Common myeloid progenitor, CD34-positive (primary cell): Measurements from ENCODE around the gene ENTPD8.

Experiments
- CTCF ChIA-PET: fragments of 350-600 bp; sonication (Branson Sonifier 250); formaldehyde crosslinking; loops from one replicate; lab custom pipeline; 2021; ENCODE audit warnings: antibody characterized with exemption; lab: Charles Lee
- POLR2A ChIA-PET: fragments of 350-600 bp; sonication (Branson Sonifier 250); formaldehyde crosslinking; loops from one replicate; lab custom pipeline; 2021; ENCODE audit warnings: antibody characterized with exemption; lab: Charles Lee
- DNase-seq, 3 donors: peaks; one replicate each; pipeline versions ENCODE4 v3.0.0 to v3.0.0-alpha.2; 2013
- H3K27ac ChIP-seq, 2 experiments: 1 replicate in 1 of 2; 2 replicates in 1 of 2; pipeline ENCODE4 v1.7.0; 2013; ENCODE audit warnings: inconsistent platforms in 2 of 2, low read length in 2 of 2, mild to moderate bottlenecking in 2 of 2, low read depth in 1 of 2, moderate library complexity in 1 of 2; ENCODE audit not compliant: severe bottlenecking in 2 of 2, insufficient read depth in 1 of 2, poor library complexity in 1 of 2
- H3K27me3 ChIP-seq, 5 experiments: replicated peaks in 2 of 5; 1 replicate in 3 of 5; 2 replicates in 2 of 5; pipeline versions ENCODE4 v1.6.1 to v1.7.0; 2013; ENCODE audit warnings: low read length in 4 of 5, mild to moderate bottlenecking in 2 of 5, moderate library complexity in 2 of 5, inconsistent platforms in 1 of 5; ENCODE audit not compliant: insufficient read depth in 5 of 5, control insufficient read depth in 4 of 5
- H3K36me3 ChIP-seq, 4 experiments: 1 replicate in 2 of 4; 2 replicates in 2 of 4; pipeline versions ENCODE4 v1.6.1 to v1.7.0; 2013; ENCODE audit warnings: low read length in 3 of 4, control low read depth in 1 of 4, mild to moderate bottlenecking in 1 of 4; ENCODE audit not compliant: control insufficient read depth in 4 of 4, insufficient read depth in 4 of 4
- H3K4me1 ChIP-seq, 4 experiments: 1 replicate in 3 of 4; 2 replicates in 1 of 4; pipeline versions ENCODE4 v1.6.1 to v1.7.1; 2013; ENCODE audit warnings: low read length in 3 of 4, mild to moderate bottlenecking in 3 of 4, control low read depth in 1 of 4, inconsistent platforms in 1 of 4, moderate library complexity in 1 of 4; ENCODE audit not compliant: control insufficient read depth in 4 of 4, insufficient read depth in 4 of 4; ENCODE audit errors: control extremely low read depth in 1 of 4
- H3K4me3 ChIP-seq, 7 experiments: 1 replicate in 4 of 7; 2 replicates in 3 of 7; pipeline versions ENCODE4 v1.5.1 to v1.7.0; 2013; ENCODE audit warnings: mild to moderate bottlenecking in 7 of 7, low read length in 6 of 7, moderate library complexity in 6 of 7, inconsistent platforms in 2 of 7, low read depth in 2 of 7, control low read depth in 1 of 7; ENCODE audit not compliant: insufficient read depth in 4 of 7, control insufficient read depth in 1 of 7; ENCODE audit errors: extremely low read depth in 1 of 7
- H3K9me3 ChIP-seq, 5 experiments: 1 replicate in 4 of 5; 2 replicates in 1 of 5; pipeline versions ENCODE4 v1.6.1 to v1.7.1; 2013; ENCODE audit warnings: low read length in 4 of 5, mild to moderate bottlenecking in 2 of 5, inconsistent platforms in 1 of 5, low read depth in 1 of 5, moderate library complexity in 1 of 5; ENCODE audit not compliant: control insufficient read depth in 4 of 5, insufficient read depth in 2 of 5; ENCODE audit errors: control extremely low read depth in 1 of 5
- WGBS: methylation state at CpG from one replicate; pipeline ENCODE4 v1.1.5; 2013; ENCODE audit not compliant: insufficient coverage; 5-methylcytosine and 5-hydroxymethylcytosine counted together

Gene ENTPD8

DNA sequence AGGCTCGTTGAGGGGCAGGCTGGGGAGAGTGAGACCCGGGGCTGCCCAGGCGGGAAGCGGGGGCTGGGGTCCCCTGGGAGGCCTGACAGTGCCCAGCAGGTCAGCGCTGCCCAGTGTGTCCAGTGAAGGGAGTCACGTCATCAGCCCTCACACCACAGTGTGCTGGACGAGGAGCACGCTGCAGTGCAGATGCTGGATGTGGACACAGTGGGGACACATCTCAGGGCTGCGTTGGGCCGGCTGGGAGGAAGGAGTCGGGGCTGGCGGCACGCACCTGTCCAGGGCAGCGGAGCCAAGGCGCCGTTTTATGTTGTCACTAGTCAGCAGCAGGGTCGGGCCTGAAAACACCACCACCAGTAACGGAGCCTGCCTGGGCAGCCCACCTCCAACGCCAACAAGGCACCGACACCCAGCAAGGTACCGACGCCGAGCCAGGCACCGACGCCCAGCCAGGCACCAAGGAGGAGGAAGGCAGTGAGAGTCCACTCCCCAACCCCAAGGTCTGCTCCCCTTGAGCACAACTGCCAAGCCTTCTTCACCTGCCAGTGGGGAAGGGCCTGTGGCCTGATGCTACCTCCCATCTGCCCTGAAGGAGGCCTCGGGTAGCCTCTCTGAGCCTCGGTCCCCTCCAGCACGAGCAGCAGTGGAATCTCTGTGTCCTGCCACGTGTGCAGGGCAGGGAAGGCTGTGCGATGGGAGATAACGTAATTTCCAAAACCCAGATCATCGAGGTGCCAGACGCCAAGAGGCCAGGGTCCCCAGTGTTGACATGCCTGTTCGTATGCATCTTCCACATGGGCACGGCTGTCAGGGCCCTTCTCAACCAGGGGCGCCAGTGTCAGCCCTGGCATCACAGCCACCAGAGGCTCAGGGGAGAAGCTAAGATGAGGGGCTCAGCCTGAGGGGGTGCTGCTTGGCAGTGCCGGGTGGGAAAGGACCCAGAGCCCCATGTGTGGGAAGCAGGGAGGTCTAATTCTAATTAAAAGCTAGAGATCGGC, 39.8 kb upstream of the ENTPD8 start:
- Histone ChIP-seq H3K9me3 (peaks cover 0 to 8% (median 6%) of the 10 kb centered on the region in 5 experiments), H3K27me3 (peaks cover 0 to 3% (median 0%) of the 10 kb centered on the region in 5 experiments), H3K4me1 (peaks cover 0 to 34% (median 10%) of the 10 kb centered on the region in 4 experiments), H3K4me3 (no peak overlapping the region), H3K36me3 (peaks cover 0 to 2% (median 0%) of the 10 kb centered on the region in 4 experiments), H3K27ac (no peak overlapping the region)
- WGBS, result 98% methylated on average over 35 of the region's 38 CpGs
- CTCF ChIA-PET, result interaction anchor here (0.9 to 1.1 kb wide), 2 partner anchors 54 to 155 kb away, joined by 3 read pairs; no protein-coding TSS in a partner anchor
- POLR2A ChIA-PET, result no interaction called here
- no peak for DNase-seq

DNA sequence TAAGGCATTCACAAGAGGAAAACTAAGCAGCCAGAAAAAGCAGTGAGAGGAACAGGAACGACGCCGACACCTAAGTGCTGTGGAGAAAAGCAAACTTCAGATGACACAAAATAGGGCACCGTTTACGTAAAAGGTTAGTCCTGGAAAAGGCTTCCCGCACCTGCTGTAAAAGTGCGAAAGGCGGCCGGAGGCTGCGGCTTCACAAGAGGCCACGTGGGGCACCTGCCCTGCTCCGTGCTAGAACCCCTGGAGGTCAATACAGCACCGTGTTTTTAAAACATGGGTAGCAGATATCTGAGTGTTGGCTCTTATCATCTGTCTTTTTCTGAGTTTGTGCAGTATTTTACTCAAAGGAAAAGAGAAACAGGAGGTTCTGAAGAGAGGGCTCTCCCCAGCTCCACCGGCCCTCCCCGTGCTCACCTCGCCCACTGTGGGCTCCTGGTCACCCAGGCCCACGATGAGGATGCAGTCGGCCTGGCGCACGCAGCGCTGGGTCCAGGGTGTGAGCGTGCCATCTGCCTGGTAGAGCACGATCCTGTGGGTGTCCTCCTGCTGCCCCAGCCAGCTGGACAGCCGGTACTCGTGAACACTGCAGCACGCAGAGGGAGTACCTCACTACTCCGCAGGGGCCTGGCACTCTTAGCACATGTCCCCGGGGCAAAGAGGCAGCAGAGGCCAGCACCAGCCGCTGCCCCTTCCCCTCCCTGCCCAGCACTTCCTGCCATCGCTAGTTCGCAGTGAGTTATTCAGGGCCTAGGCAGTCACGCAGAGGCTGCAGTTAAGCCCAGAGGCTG, 38.9 kb upstream of the ENTPD8 start:
- POLR2A ChIA-PET, result no interaction called here
- H3K9me3 ChIP-seq, result peaks cover 0 to 13% (median 12%) of the 10 kb centered on the region in 5 experiments
- CTCF ChIA-PET, result interaction anchor here (1.1 kb wide), 1 partner anchor 17 kb away, joined by 3 read pairs; no protein-coding TSS in a partner anchor
- H3K27ac ChIP-seq, result no peak overlapping the region
- peaks cover 0 to 3% (median 0%) of the 10 kb centered on the region in 5 experiments for H3K27me3 ChIP-seq
- peaks cover 0 to 2% (median 0%) of the 10 kb centered on the region in 4 experiments for H3K36me3 ChIP-seq
- no peak overlapping the region for H3K4me3 ChIP-seq
- peaks cover 0 to 34% (median 10%) of the 10 kb centered on the region in 4 experiments for H3K4me1 ChIP-seq
- WGBS, result 94% methylated on average over 29 of the region's 32 CpGs
- DNase-seq, result no peak

DNA sequence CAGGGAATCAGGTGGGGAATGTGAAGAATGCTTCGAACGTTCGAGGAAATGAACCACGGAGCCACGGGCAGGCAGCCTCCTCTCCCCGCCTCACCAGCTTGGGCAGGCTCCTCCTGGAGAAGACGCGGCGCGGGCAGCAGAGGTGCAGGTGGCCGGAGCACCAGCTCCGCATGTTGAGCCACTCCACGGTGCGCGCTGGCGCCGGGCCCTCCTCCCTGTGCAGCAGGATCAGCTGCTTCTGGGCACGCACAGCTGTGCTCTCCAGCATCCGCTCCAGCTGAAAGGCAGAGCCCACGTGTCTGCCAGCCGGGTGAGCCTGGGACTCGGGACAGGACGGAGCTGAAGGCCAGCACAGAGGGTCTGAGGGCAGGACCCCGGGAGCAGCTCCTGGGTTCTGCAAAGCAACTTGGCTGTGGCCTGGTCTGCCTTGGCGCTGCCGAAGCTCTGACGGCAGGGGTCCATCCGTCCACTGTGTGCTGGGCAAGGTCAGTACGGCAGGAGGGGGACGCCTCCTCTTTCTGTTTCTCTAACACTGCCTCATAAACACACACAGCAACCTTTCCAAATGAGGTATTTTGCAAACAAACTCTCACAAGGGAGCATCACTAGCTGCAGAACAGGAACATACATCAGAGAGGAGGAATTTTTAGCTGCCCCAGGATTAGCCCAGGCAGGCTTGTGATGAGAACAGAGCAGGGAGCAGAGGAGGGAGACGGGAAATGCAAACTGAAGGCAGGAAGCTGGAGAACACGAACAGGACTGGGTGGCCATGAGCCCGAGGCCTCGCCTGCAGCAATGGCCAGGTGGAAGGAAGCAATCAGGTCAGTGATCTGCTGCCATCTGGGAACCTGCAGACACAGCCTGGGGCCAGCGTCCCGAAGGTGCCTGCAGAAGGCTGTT, 38.1 kb upstream of the ENTPD8 start:
- H3K9me3 ChIP-seq, result peaks cover 0 to 17% (median 16%) of the 10 kb centered on the region in 5 experiments
- POLR2A ChIA-PET, result no interaction called here
- DNase-seq, result no peak
- WGBS, result 93% methylated on average over 34 of the region's 36 CpGs
- H3K4me1 ChIP-seq, result peaks cover 0 to 34% (median 10%) of the 10 kb centered on the region in 4 experiments
- peaks cover 0 to 2% (median 0%) of the 10 kb centered on the region in 4 experiments for H3K36me3 ChIP-seq
- CTCF ChIA-PET, result interaction anchor here (1.1 kb wide), 1 partner anchor 16 kb away, joined by 3 read pairs; no protein-coding TSS in a partner anchor
- H3K27me3 ChIP-seq, result peaks cover 0 to 7% (median 0%) of the 10 kb centered on the region in 5 experiments
- H3K27ac ChIP-seq, result no peak overlapping the region
- no peak overlapping the region for H3K4me3 ChIP-seq

DNA sequence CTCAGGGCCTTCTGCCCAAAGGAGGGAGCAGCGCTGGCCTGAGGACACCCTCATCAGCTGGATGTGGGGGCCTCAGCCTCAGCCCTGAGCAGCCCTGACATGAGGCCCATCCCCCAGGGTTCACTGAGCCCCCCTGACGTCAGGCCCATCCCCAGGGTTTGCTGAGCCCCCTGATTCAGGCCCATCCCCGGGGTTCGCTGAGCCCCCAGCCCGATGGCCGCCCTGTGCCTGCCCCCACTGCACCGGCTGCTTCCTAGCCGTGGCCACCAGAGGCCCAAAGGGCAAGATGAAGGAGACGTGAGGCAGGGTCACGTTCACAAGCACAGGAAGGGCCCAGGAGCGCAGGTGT, 37.4 kb upstream of the ENTPD8 start:
- Histone ChIP-seq H3K4me1 (peaks cover 0 to 34% (median 10%) of the 10 kb centered on the region in 4 experiments), H3K9me3 (peaks cover 0 to 21% (median 17%) of the 10 kb centered on the region in 5 experiments), H3K27ac (no peak overlapping the region), H3K4me3 (no peak overlapping the region), H3K27me3 (peaks cover 0 to 8% (median 0%) of the 10 kb centered on the region in 5 experiments), H3K36me3 (peaks cover 0 to 2% (median 0%) of the 10 kb centered on the region in 4 experiments)
- ChIA-PET CTCF (no interaction called here), POLR2A (no interaction called here)
- 99% methylated on average over 11 of the region's 11 CpGs for WGBS
- DNase-seq, result no peak

DNA sequence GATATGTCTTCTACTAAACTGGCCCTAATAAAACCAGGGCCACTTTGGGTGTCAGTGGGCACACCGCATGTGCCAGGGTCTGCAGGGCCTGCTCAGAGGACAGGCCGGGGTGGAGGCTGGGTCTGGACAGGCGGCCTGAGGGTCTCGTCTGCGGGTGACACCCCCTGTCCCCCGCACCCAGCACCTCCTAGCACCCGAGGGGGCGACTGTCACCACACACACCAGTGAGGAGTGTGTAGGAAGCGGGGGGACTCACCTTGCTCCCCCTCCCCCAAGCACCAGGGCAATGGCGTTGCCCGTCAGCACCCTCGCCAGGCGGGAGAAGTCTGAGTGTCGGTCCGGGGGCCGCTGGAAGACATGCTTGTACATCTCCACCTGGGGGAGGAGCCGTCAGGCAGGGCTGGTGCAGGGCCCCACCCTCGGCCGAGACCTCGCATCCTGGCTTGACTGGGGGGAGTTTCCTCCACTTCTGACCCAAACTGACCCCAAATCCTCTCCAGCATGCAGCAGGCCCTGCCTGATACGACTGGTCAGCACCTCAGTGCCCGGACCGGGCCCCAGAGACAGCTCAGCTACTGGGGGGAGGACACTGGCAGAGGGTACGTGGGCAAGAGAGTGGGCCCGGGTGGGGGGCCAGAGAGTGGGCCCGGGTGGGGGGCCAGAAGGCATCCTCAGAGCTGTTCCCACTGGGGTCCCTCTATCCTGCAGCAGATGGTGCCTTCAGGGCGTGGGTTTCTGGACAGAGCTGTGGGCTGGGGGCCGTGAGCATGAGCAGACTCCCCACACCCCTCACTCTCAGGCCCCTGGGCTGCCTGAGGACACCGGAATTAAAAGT, 36.8 kb upstream of the ENTPD8 start:
- Histone ChIP-seq H3K27ac (no peak overlapping the region), H3K4me3 (no peak overlapping the region), H3K36me3 (peaks cover 0 to 2% (median 0%) of the 10 kb centered on the region in 4 experiments), H3K9me3 (peaks cover 0 to 26% (median 19%) of the 10 kb centered on the region in 5 experiments), H3K4me1 (peaks cover 0 to 34% (median 10%) of the 10 kb centered on the region in 4 experiments), H3K27me3 (peaks cover 0 to 8% (median 0%) of the 10 kb centered on the region in 5 experiments)
- WGBS, result 99% methylated on average over 19 of the region's 29 CpGs
- ChIA-PET POLR2A (no interaction called here), CTCF (no interaction called here)
- no peak for DNase-seq
